Ovary (tissue), 3 donors: ENCODE measurements around the gene STAT5B.

Experiments used
- CTCF ChIP-seq, 3 donors: fragments of 450-650 bp in 2 of 3; fragments of 200-600 bp in 1 of 3; IDR thresholded peaks; one replicate each; pipeline versions ENCODE4 v1.5.1 to v1.8.0; 2016 to 2022; ENCODE audit warnings: antibody characterized with exemption in 3 of 3, mild to moderate bottlenecking in 1 of 3
- EP300 ChIP-seq: sonication (generic); formaldehyde crosslinking; IDR thresholded peaks from one replicate; pipeline ENCODE4 v1.6.1; 2017; ENCODE audit warnings: antibody characterized with exemption
- donor health status: DM: no; HTN: no; CAD: no.

- no peak for TF ChIP-seq CTCF (IDR thresholded peaks at IDR 0.05)
- TF ChIP-seq EP300 = no peak
Observed at GRCh38 chr17:42214156-42214555, 62.0 kb downstream of the STAT5B start.
